Spleen (tissue), 11 donors: Measurements from ENCODE around the gene CA11. TPM values are rescaled to one million over a fixed set of nuclear protein-coding genes. Genes with fewer than 3 reads are reported as not detected.

Source experiments
- DNase-seq: peaks from one replicate; pipeline ENCODE4 v3.0.0-alpha.2; 2020
- H3K27ac ChIP-seq, 8 donors: fragments of 200-600 bp; sonication (generic) in 7 of 8; 1 replicate in 4 of 8; 2 replicates in 4 of 8; pipeline versions ENCODE4 v1.5.0 to v1.8.0; 2016 to 2021; ENCODE audit warnings: inconsistent platforms in 4 of 8, mild to moderate bottlenecking in 4 of 8, moderate library complexity in 1 of 8
- H3K27me3 ChIP-seq, 7 donors: fragments of 200-600 bp; sonication (generic) in 6 of 7; replicated peaks in 1 of 7; 1 replicate in 4 of 7; 2 replicates in 3 of 7; pipeline versions ENCODE4 v1.5.0 to v1.8.0; 2016 to 2021; ENCODE audit warnings: inconsistent platforms in 3 of 7, mild to moderate bottlenecking in 1 of 7
- H3K36me3 ChIP-seq, 6 donors: fragments of 200-600 bp; sonication (generic) in 5 of 6; 1 replicate in 4 of 6; 2 replicates in 2 of 6; pipeline versions ENCODE4 v1.5.0 to v1.8.0; 2016 to 2021; ENCODE audit warnings: inconsistent platforms in 2 of 6
- H3K4me1 ChIP-seq, 6 donors: fragments of 200-600 bp; sonication (generic) in 5 of 6; 1 replicate in 3 of 6; 2 replicates in 3 of 6; pipeline versions ENCODE4 v1.5.0 to v1.8.0; 2016 to 2021; ENCODE audit warnings: inconsistent platforms in 3 of 6
- H3K4me3 ChIP-seq, 8 donors: fragments of 200-600 bp; sonication (generic) in 7 of 8; 1 replicate in 4 of 8; 2 replicates in 4 of 8; pipeline versions ENCODE4 v1.5.0 to v1.8.0; 2016 to 2021; ENCODE audit warnings: inconsistent platforms in 4 of 8, mild to moderate bottlenecking in 4 of 8, moderate library complexity in 2 of 8
- H3K9me3 ChIP-seq, 8 donors: fragments of 200-600 bp; sonication (generic) in 7 of 8; 1 replicate in 4 of 8; 2 replicates in 4 of 8; pipeline versions ENCODE4 v1.5.0 to v1.8.0; 2016 to 2021; ENCODE audit warnings: inconsistent platforms in 4 of 8
- POLR2A ChIP-seq, 3 donors: fragments of 450-650 bp; IDR thresholded peaks; one replicate each; pipeline ENCODE4 v1.5.1; 2017; ENCODE audit warnings: antibody characterized with exemption in 3 of 3, mild to moderate bottlenecking in 1 of 3
- POLR2AphosphoS5 ChIP-seq, 3 donors: sonication (generic); formaldehyde crosslinking; IDR thresholded peaks; one replicate each; pipeline ENCODE4 v1.5.1; 2017; ENCODE audit warnings: antibody characterized with exemption in 3 of 3
- WGBS, 5 donors: extraction: QIAGEN DNeasy Blood & Tissue Kit in 3 of 5; methylation state at CpG; one replicate each; pipeline versions ENCODE4 v1.1.5 to v1.1.7; 2013 to 2018; 5-methylcytosine and 5-hydroxymethylcytosine counted together
- intact Hi-C: fragments of 100-400 bp; cut with DNase I; formaldehyde crosslinking; loops from one replicate; pipeline ENCODE4 v1.15.0; 2023; ENCODE audit warnings: low total_unique reads
- polyA plus RNA-seq, 3 donors: library from polyadenylated mRNA; stranded (reverse); fragments of 200-250 nt; gene quantifications; one replicate each; pipeline ENCODE4 v1.2.1, GENCODE V29; 2013
- total RNA-seq, 7 donors: library from RNA; depleted of rRNA in 3 of 7; stranded (reverse); fragments of >200 nt in 3 of 7; fragmentation: NEBNext Ultra II Directional in 4 of 7; extraction: Animal tissue kit (Norgen Biotek cat#: 25700) in 4 of 7; gene quantifications; one replicate each; pipeline versions ENCODE4 v1.1.0 to v1.2.1, GENCODE V29; 2016 to 2021
- TF ChIP-seq, protein P1 (sequence below), 11 experiments: fragments of 200-600 bp in 7 of 11; fragments of 450-650 bp in 4 of 11; sonication (generic) in 4 of 11; IDR thresholded peaks in 8 of 11; conservative IDR thresholded peaks in 3 of 11; 1 replicate in 7 of 11; 2 replicates in 4 of 11; pipeline versions ENCODE4 v1.4.0 to v1.8.0; 2016 to 2021; ENCODE audit warnings: antibody characterized with exemption in 11 of 11, inconsistent platforms in 4 of 11, mild to moderate bottlenecking in 1 of 11
- donor health status: healthy with polysubstance abuse.
- donor health status: DM: no; HTN: no; CAD: no; lungs with moderate emphysema.
- donor health status: DM: no; HTN: no; CAD: no.
- donor health status: Bipolar disorder and iron deficiency.
- donor health status: healthy.
- donor health status: DM: no; HTN: no; CAD: no.
- donor health status: DM: yes; HTN: yes; CAD: no.

CA11 gene
- total and polyA plus RNA-seq, 10 donors = 1.9 to 14.5 (median 7.8) TPM

DNA sequence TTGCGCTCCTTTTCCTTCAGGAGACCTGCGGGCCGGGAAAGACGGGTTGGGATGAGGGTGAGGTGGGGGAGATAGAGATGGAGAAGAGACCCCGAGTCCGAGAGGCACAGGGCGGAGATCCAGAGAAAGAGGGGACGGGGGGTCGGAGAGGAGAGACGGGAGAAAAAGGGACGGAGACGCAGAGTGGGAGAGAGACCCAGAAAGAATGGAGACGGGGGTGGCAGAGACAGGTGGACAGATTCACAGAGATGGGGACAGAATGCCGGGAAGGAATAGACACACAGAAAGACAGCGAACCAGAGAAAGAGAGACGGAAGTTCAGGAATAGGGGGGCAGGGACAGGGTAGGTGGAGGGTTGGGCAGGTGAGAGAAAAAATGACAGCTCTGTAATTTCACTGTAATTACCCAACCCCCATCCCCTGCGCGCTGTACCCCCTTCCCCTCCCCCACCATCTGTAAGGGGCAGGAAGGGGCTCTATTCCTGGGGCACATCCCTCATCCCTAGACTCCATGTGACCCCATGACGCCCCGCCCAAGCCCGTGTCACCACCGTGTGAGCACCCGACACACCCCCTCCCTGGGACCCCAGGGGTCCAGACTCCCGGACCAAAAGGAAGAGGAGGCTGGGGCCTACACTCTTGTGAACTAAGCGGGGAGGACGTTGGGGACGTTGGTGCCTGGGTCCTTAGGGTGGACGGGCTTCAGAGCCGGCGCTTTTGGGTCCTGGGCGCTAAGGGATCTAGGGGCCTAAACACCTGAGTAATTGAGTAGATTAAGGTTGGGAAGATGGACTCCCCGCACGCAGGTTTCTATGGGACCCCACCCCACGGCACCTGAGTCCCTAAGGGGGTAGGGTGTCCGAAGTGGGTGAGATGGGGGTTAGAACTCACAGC lies 9.8 kb downstream of the CA11 start:
- intact Hi-C loops = no loop called here
- Histone ChIP-seq H3K36me3 (peaks cover 0 to 23% (median 16%) of the 10 kb centered on the region in 6 donors), H3K27me3 (no peaks in the 10 kb centered on the region), H3K9me3 (no peaks in the 10 kb centered on the region), H3K27ac (peak overlapping the region; percentile 92 to 98 (median 95)), H3K4me1 (peaks cover 34 to 84% (median 64%) of the 10 kb centered on the region in 6 donors), H3K4me3 (peak overlapping the region; percentile 57 to 98 (median 77))
- TF ChIP-seq POLR2A (IDR thresholded peaks at IDR 0.05) (no peak), POLR2AphosphoS5 (IDR thresholded peaks at IDR 0.05) (no peak)
- TF ChIP-seq, protein P1, sequence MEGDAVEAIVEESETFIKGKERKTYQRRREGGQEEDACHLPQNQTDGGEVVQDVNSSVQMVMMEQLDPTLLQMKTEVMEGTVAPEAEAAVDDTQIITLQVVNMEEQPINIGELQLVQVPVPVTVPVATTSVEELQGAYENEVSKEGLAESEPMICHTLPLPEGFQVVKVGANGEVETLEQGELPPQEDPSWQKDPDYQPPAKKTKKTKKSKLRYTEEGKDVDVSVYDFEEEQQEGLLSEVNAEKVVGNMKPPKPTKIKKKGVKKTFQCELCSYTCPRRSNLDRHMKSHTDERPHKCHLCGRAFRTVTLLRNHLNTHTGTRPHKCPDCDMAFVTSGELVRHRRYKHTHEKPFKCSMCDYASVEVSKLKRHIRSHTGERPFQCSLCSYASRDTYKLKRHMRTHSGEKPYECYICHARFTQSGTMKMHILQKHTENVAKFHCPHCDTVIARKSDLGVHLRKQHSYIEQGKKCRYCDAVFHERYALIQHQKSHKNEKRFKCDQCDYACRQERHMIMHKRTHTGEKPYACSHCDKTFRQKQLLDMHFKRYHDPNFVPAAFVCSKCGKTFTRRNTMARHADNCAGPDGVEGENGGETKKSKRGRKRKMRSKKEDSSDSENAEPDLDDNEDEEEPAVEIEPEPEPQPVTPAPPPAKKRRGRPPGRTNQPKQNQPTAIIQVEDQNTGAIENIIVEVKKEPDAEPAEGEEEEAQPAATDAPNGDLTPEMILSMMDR (IDR thresholded peaks at IDR 0.05 in 8 of 11, conservative IDR thresholded peaks at IDR 0.05 in 3 of 11) = no peak
- WGBS, 5 donors = 1 to 2% (median 1%) methylated on average over 30 to 35 of the region's 35 CpGs
- DNase-seq = peak; percentile 91

DNA sequence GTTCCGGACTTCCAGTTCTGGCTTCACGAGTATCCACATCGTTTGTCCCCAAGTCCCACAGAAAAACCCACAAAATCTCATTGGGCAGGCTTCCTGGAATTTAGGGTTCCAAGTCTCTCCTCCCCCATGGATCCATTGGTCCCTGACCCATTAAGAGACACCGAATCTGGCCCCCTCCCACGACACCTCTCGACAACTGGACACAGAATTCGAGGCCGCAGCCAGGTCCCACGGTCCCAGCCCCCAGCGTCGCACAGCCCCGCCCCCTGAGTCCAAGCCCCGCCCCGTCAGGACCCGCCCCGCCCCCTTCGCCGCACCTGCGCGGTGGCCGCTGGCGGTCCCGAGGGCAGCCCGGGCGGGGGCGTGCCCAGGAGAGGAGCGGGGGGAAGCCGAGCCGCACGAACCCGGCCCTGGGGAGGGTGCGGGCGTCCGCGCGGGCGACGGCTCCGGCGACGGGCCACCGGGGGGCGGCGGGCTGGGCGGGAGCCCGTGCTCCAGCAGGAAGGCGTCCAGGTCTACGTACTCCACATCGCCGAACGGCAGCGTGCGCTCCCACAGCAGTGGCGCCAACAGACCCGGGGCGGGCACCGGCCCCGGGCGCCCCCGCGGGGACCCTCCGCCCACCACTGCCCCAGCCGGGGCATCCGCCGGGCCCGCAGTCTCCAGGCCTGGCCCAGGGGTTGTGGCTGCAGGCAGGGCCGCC lies 10.6 kb downstream of the CA11 start:
- 1 to 5% (median 1%) methylated on average over 12 to 67 of the region's 67 CpGs for WGBS, 5 donors
- intact Hi-C loops = no loop called here
- TF ChIP-seq POLR2A (IDR thresholded peaks at IDR 0.05) = peak in 1 of 3 donors; percentile 5
- TF ChIP-seq POLR2AphosphoS5 (IDR thresholded peaks at IDR 0.05) = peak; percentile 64 to 86 (median 84)
- TF ChIP-seq, protein P1 (IDR thresholded peaks at IDR 0.05 in 8 of 11, conservative IDR thresholded peaks at IDR 0.05 in 3 of 11) = peak in 1 of 11 experiments; percentile 15

DNA sequence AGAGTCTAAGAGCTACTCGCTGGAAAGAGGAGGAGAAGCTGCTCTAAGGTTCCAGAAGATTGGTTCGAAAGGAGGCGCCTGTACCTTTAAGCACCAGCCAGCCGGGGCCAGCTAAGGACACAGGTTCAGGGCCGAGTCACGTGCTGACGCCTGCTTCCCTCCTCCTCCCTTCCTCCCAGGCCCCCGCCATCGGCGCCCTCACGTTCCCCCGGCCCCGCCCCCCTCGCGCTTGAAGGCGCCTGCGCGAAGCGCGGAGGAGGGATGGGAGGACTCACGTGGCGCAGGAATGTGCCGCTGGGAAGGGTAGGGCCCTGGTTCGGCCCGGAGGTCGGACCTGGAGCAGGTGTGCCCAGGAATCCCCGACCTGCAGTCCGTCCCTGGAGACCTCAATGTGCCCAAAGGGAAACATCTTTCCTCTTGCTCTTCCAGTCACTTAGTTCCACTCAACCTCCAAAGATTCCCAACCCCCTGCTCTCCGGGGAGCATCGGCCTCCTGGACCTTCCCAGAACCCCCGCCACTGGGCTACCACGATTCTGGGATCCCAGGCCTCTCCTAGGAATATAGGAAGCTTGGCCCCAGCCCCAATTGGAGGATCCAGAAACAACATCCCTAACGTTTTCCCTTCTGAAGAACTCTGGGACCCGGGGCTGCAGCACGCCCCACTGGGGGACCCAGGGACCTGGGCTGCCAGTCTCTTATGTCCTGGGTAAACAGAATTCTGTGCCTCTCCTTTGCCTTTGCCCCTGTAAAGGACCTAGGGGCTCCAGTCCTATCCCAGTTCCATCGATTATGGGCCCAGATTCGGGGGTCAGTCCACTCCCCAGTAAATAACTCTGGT lies 11.3 kb downstream of the CA11 start:
- WGBS, 5 donors = 4 to 10% (median 6%) methylated on average over 26 to 37 of the region's 37 CpGs
- H3K9me3 ChIP-seq = no peaks in the 10 kb centered on the region
- H3K36me3 ChIP-seq = peaks cover 0 to 39% (median 26%) of the 10 kb centered on the region in 6 donors
- H3K27ac ChIP-seq = peak overlapping the region; percentile 92 to 98 (median 95)
- peak; percentile 98 for DNase-seq
- intact Hi-C loops = no loop called here
- TF ChIP-seq POLR2A (IDR thresholded peaks at IDR 0.05) = no peak
- TF ChIP-seq, protein P1 (IDR thresholded peaks at IDR 0.05 in 8 of 11, conservative IDR thresholded peaks at IDR 0.05 in 3 of 11) = peak in 1 of 11 experiments; percentile 20
- TF ChIP-seq POLR2AphosphoS5 (IDR thresholded peaks at IDR 0.05) = peak; percentile 81 to 93 (median 92)
- H3K4me3 ChIP-seq = peak overlapping the region; percentile 20 to 98 (median 77)
- H3K27me3 ChIP-seq = no peaks in the 10 kb centered on the region
- peaks cover 48 to 95% (median 78%) of the 10 kb centered on the region in 6 donors for H3K4me1 ChIP-seq

More for the DNA sequence above, 10.6 kb downstream of the CA11 start:
- DNase-seq = peak; percentile 95
- Histone ChIP-seq H3K9me3 (no peaks in the 10 kb centered on the region), H3K27ac (peak overlapping the region; percentile 92 to 98 (median 95)), H3K36me3 (peaks cover 0 to 31% (median 20%) of the 10 kb centered on the region in 6 donors), H3K27me3 (no peaks in the 10 kb centered on the region), H3K4me1 (peaks cover 40 to 92% (median 72%) of the 10 kb centered on the region in 6 donors), H3K4me3 (peak overlapping the region; percentile 57 to 98 (median 77))
